Measurements from ENCODE around the gene KLK11. TPM values are rescaled to one million over a fixed set of nuclear protein-coding genes. Genes with fewer than 3 reads are reported as not detected.

KLK11 gene
- total RNA-seq, 1 donor from 2014 or later, result not detected

DNA sequence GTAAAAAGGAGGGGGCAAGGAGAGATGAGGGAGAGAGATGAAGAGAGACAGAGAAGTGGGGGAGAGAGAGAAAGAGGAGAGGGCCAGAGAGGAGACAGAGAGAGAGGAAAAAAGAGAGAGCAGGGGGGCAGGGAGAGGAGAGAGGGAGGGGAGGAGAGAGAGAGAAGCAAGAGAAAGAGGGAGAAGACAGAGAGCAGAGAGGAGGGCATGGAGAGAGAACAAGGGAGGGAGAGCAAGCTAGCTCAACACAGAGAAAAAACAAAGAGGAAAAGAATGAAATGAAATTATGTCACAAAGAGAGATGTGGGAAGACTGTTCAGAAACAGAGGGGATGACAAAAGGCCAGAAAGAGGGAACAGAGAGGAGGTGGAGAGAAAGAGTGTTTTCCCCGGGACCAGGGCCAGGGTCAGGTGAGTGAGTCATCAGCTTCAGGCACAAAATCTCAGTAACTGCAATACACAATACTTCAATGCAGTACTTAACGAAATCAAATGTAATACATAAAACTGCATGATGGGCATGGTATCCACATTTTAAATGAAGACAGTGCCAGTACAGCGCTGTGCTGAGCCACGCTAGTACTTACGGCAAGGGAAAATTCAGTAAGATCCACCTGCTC, 47.5 kb downstream of the KLK11 start:
- intact Hi-C loops (cut with DNase I), result no loop called here
- no peaks in the 10 kb centered on the region for H3K36me3 ChIP-seq
- H3K27ac ChIP-seq, result no peak overlapping the region
- H3K27me3 ChIP-seq, result no peaks in the 10 kb centered on the region
- TF ChIP-seq, protein P1, sequence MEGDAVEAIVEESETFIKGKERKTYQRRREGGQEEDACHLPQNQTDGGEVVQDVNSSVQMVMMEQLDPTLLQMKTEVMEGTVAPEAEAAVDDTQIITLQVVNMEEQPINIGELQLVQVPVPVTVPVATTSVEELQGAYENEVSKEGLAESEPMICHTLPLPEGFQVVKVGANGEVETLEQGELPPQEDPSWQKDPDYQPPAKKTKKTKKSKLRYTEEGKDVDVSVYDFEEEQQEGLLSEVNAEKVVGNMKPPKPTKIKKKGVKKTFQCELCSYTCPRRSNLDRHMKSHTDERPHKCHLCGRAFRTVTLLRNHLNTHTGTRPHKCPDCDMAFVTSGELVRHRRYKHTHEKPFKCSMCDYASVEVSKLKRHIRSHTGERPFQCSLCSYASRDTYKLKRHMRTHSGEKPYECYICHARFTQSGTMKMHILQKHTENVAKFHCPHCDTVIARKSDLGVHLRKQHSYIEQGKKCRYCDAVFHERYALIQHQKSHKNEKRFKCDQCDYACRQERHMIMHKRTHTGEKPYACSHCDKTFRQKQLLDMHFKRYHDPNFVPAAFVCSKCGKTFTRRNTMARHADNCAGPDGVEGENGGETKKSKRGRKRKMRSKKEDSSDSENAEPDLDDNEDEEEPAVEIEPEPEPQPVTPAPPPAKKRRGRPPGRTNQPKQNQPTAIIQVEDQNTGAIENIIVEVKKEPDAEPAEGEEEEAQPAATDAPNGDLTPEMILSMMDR (IDR thresholded peaks at IDR 0.05), result no peak
- H3K9me3 ChIP-seq, result no peaks in the 10 kb centered on the region
- no peak overlapping the region for H3K4me3 ChIP-seq
- no peak for DNase-seq (ENCODE audit: low spot score in 2 of 2)
- no peaks in the 10 kb centered on the region for H3K4me1 ChIP-seq

DNA sequence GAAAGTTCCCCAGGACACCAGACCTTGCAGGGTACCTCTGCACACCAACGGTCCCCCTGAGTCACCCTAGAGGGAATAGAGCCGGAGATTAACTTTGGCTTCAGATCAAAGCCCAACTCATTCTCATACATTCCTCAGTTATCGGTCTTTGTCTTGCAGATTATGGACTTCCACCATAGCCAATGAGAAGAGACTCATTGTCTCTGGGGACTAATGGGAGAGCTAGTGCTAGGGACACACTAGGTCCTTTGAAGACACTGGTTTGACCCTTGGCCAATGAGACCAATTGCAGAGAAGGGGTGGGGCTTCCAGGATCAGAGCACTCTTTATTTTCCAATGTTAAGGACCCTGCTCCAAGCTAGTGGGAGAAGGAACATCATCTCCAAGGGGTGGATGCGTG, 48.8 kb downstream of the KLK11 start:
- H3K4me3 ChIP-seq, result no peak overlapping the region
- H3K27ac ChIP-seq, result no peak overlapping the region
- no peaks in the 10 kb centered on the region for H3K36me3 ChIP-seq
- TF ChIP-seq, protein P1 (IDR thresholded peaks at IDR 0.05), result no peak
- H3K9me3 ChIP-seq, result no peaks in the 10 kb centered on the region
- no peaks in the 10 kb centered on the region for H3K27me3 ChIP-seq
- intact Hi-C loops (cut with DNase I), result no loop called here
- H3K4me1 ChIP-seq, result no peaks in the 10 kb centered on the region
- DNase-seq (ENCODE audit: low spot score in 2 of 2), result no peak

DNA sequence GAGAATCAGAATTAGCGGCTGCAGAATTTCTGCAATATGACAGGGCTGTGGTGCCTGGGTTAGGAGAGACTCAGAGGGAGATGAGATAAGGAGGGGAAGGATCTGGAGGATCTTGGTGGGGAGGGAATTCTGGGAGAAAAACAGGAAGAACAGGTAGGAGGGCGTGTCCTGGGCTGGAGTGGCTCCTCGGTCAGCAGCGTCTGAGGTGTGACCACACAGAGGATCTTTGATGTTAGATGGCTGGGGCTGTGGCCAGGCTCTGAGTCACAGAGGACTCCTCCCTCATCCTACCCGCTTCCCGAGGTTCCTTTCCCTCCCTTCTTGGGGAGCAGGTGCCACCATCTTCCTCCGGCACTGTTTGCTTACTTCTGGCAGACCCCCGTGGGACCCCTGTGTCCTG, 50.6 kb downstream of the KLK11 start:
- no peak overlapping the region for H3K4me3 ChIP-seq
- no peaks in the 10 kb centered on the region for H3K36me3 ChIP-seq
- no peak overlapping the region for H3K27ac ChIP-seq
- intact Hi-C loops (cut with DNase I), result no loop called here
- no peak for DNase-seq (ENCODE audit: low spot score in 2 of 2)
- H3K4me1 ChIP-seq, result no peaks in the 10 kb centered on the region
- no peaks in the 10 kb centered on the region for H3K27me3 ChIP-seq
- no peaks in the 10 kb centered on the region for H3K9me3 ChIP-seq
- TF ChIP-seq, protein P1 (IDR thresholded peaks at IDR 0.05), result no peak

DNA sequence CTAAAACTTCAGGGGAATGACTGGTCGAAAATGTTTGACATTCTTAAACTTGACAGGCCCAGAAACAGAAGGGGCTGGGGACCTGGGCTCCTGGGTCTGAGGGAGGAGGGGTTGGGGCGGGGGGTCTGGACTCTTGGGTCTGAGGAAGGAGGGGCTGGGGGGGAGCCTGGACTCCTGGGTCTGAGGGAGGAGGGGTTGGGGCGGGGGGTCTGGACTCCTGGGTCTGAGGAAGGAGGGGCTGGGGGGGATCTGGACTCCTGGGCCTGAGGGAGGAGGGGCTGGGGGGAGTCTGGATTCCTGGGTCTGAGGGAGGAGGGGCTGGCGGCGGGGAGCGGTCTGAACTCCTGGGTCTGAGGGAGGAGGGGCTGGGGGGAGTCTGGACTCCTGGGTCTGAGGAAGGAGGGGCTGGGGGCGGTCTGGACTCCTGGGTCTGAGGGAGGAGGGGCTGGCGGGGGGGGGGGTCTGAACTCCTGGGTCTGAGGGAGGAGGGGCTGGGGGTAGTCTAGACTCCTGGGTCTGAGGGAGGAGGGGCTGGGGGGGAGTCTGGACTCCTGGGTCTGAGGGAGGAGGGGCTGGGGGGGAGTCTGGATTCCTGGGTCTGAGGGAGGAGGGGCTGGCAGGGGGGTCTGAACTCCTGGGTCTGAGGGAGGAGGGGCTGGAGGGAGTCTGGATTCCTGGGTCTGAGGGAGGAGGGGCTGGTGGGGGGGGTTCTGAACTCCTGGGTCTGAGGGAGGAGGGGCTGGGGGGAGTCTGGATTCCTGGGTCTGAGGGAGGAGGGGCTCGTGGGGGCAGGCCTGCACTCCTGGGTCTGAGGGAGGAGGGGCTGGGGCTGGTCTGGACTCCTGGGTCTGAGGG, 51.5 kb downstream of the KLK11 start:
- Histone ChIP-seq H3K27me3 (no peaks in the 10 kb centered on the region), H3K27ac (no peak overlapping the region), H3K4me3 (no peak overlapping the region), H3K9me3 (no peaks in the 10 kb centered on the region), H3K4me1 (no peaks in the 10 kb centered on the region), H3K36me3 (no peaks in the 10 kb centered on the region)
- intact Hi-C loops (cut with DNase I), result no loop called here
- TF ChIP-seq, protein P1 (IDR thresholded peaks at IDR 0.05), result no peak
- DNase-seq (ENCODE audit: low spot score in 2 of 2), result no peak

DNA sequence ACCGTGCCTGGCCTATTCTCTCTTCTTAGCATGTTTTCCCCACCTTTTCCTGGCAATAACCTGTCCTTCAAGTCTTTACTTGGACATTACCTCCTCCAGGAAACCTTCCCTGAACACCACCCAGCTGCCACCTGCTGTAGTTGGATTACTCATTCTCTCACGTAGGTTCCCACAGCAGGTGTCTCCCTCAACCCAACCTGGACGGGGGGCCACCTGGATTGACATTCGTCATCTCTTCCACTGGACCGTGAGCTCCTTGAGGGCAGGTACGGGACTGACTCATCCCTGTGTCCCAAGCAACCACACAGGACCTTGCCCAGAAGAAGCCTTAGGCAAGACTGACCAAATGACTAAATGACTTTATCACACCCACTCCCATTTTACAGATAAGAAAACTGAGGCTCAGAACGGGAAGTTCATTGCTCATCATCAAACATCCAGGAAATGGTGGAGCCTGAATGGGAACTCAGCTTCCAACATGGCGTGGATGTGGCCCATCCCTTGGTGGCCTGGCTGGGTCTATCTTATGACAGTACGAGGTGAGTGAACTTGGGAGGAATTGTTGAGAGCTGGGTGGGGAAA, 53.5 kb downstream of the KLK11 start:
- Histone ChIP-seq H3K4me3 (no peak overlapping the region), H3K27me3 (no peaks in the 10 kb centered on the region), H3K4me1 (no peaks in the 10 kb centered on the region), H3K36me3 (no peaks in the 10 kb centered on the region), H3K27ac (no peak overlapping the region), H3K9me3 (no peaks in the 10 kb centered on the region)
- intact Hi-C loops (cut with DNase I), result no loop called here
- TF ChIP-seq, protein P1 (IDR thresholded peaks at IDR 0.05), result no peak
- no peak for DNase-seq (ENCODE audit: low spot score in 2 of 2)

Other genes with a start within 250 kb of the KLK11 start
- not detected for gene ACP4, start 236.2 kb downstream of the KLK11 start, total RNA-seq
- gene KLK1, start 202.8 kb downstream of the KLK11 start, total RNA-seq, result not detected
- gene KLK15, start 193.0 kb downstream of the KLK11 start, total RNA-seq, result not detected
- not detected for gene KLK3, start 171.7 kb downstream of the KLK11 start, total RNA-seq
- gene KLK2, start 153.2 kb downstream of the KLK11 start, total RNA-seq, result not detected
- not detected for gene KLK4, start 115.2 kb downstream of the KLK11 start, total RNA-seq
- not detected for gene KLK5, start 73.6 kb downstream of the KLK11 start, total RNA-seq
- not detected for gene KLK6, start 57.0 kb downstream of the KLK11 start, total RNA-seq
- gene KLK7, start 42.7 kb downstream of the KLK11 start, total RNA-seq, result not detected
- not detected for gene KLK8, start 25.0 kb downstream of the KLK11 start, total RNA-seq
- gene KLK10, start 6.9 kb downstream of the KLK11 start, total RNA-seq, result 1.6 TPM
- not detected for gene KLK12, start 8.4 kb upstream of the KLK11 start, total RNA-seq
- not detected for gene KLK13, start 38.5 kb upstream of the KLK11 start, total RNA-seq
- gene KLK14, start 56.3 kb upstream of the KLK11 start, total RNA-seq, result not detected
- gene CTU1, start 81.8 kb upstream of the KLK11 start, total RNA-seq, result 8.9 TPM
- gene SIGLEC9, start 98.3 kb upstream of the KLK11 start, total RNA-seq, result 0.85 TPM
- 4.8 TPM for gene SIGLEC7, start 115.7 kb upstream of the KLK11 start, total RNA-seq
- 1.3 TPM for gene CD33, start 198.5 kb upstream of the KLK11 start, total RNA-seq
- not detected for gene SIGLECL1, start 224.5 kb upstream of the KLK11 start, total RNA-seq